Measurements from ENCODE around the gene AGMO. TPM values are rescaled to one million over a fixed set of nuclear protein-coding genes. Genes with fewer than 3 reads are reported as not detected.

AGMO gene
- total and polyA plus RNA-seq, 12 donors, result 0.12 to 0.70 (median 0.40) TPM

DNA sequence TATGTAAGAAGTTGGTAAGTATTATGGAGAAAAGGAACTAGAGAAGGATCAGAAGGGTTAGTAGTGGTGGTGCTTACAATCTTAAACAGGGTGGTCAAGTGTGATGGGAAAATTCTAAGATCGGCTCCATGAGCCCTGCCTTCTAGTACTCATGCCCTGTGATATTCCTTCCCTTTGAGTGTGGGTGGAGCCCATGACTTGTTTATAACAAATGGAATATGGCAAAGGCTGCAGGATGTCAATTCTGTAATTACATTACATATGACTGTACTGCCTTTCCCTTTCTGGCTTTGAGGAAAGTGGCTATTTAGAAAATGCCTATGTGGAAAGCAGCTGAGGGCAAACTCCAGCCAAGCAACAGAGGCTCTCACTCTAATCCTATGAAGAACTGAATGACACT lies 309.6 kb downstream of the AGMO start:
- Histone ChIP-seq H3K9me3 (peaks cover 0 to 6% (median 0%) of the 10 kb centered on the region in 11 donors), H3K27ac (no peak overlapping the region), H3K36me3 (no peaks in the 10 kb centered on the region), H3K4me3 (no peak overlapping the region), H3K4me1 (no peaks in the 10 kb centered on the region), H3K27me3 (no peaks in the 10 kb centered on the region)
- ATAC-seq (no peak), DNase-seq (no peak)
- TF ChIP-seq, protein P1, sequence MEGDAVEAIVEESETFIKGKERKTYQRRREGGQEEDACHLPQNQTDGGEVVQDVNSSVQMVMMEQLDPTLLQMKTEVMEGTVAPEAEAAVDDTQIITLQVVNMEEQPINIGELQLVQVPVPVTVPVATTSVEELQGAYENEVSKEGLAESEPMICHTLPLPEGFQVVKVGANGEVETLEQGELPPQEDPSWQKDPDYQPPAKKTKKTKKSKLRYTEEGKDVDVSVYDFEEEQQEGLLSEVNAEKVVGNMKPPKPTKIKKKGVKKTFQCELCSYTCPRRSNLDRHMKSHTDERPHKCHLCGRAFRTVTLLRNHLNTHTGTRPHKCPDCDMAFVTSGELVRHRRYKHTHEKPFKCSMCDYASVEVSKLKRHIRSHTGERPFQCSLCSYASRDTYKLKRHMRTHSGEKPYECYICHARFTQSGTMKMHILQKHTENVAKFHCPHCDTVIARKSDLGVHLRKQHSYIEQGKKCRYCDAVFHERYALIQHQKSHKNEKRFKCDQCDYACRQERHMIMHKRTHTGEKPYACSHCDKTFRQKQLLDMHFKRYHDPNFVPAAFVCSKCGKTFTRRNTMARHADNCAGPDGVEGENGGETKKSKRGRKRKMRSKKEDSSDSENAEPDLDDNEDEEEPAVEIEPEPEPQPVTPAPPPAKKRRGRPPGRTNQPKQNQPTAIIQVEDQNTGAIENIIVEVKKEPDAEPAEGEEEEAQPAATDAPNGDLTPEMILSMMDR (IDR thresholded peaks at IDR 0.05), result no peak
- WGBS, 2 donors, result 86 to 88% methylated on average over 1 of the region's 1 CpG
- intact Hi-C loops (cut with DNase I), result no loop called here

DNA sequence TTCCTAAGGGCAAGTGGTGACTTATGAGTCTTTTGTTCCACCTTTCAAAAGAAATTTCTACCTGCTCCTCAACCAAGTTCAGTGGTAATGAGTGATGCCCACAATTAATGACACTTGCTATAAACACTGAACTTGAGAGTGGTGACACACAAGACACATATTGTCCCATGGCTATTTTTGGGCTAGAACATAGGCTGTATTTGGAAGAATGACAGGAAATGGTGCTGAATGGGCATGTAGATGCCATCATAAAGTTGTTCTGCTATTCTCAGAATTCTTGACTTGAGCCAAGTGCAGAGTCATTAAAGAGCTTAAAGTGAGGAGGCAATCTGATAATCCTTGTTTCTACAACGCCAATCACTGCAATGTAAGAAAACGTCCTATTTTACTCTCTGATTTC lies 313.3 kb downstream of the AGMO start:
- TF ChIP-seq, protein P1 (IDR thresholded peaks at IDR 0.05), result no peak
- Histone ChIP-seq H3K4me1 (no peaks in the 10 kb centered on the region), H3K4me3 (no peak overlapping the region), H3K36me3 (no peaks in the 10 kb centered on the region), H3K27ac (no peak overlapping the region), H3K27me3 (no peaks in the 10 kb centered on the region), H3K9me3 (no peaks in the 10 kb centered on the region)
- no peak for DNase-seq
- intact Hi-C loops (cut with DNase I), result no loop called here
- no peak for ATAC-seq
- WGBS, 2 donors, result 74 to 75% methylated on average over 2 of the region's 2 CpGs

GRCh38 chr7:15245831-15246230 lies 316.0 kb downstream of the AGMO start:
- Histone ChIP-seq H3K9me3 (no peaks in the 10 kb centered on the region), H3K4me1 (no peaks in the 10 kb centered on the region), H3K27ac (no peak overlapping the region), H3K4me3 (no peak overlapping the region), H3K27me3 (no peaks in the 10 kb centered on the region), H3K36me3 (no peaks in the 10 kb centered on the region)
- DNase-seq (no peak), ATAC-seq (no peak)
- TF ChIP-seq, protein P1 (IDR thresholded peaks at IDR 0.05), result no peak
- intact Hi-C loops (cut with DNase I), result no loop called here
- WGBS, 2 donors, result 60 to 71% methylated on average over 2 of the region's 2 CpGs

- no peaks in the 10 kb centered on the region for H3K36me3 ChIP-seq
- H3K4me3 ChIP-seq, result no peak overlapping the region
- WGBS, 2 donors, result 80 to 87% methylated on average over 4 of the region's 4 CpGs
- no peaks in the 10 kb centered on the region for H3K4me1 ChIP-seq
- no peak for DNase-seq
- no peak overlapping the region for H3K27ac ChIP-seq
- TF ChIP-seq, protein P1 (IDR thresholded peaks at IDR 0.05), result no peak
- H3K27me3 ChIP-seq, result no peaks in the 10 kb centered on the region
- intact Hi-C loops (cut with DNase I), result no loop called here
- H3K9me3 ChIP-seq, result peaks cover 0 to 13% (median 0%) of the 10 kb centered on the region in 11 donors
- ATAC-seq, result no peak
Measured at GRCh38 chr7:15239801-15240200, 322.0 kb downstream of the AGMO start.

Measured in heart right ventricle (tissue), 16 donors.